Smooth muscle cell (in vitro differentiated cells): ENCODE data around the gene SENP2. TPM values are rescaled to one million over a fixed set of nuclear protein-coding genes. Genes with fewer than 3 reads are reported as not detected.

Experiments used
- DNase-seq: peaks from one replicate; lab custom pipeline; 2025; ENCODE audit not compliant: unreplicated experiment; lab: John Stamatoyannopoulos, UW
- H2AFZ ChIP-seq: fragments of 200-600 bp; sonication (generic); 2 replicates; pipeline ENCODE4 v1.6.0; 2016; ENCODE audit warnings: antibody characterized with exemption, low read depth, mild to moderate bottlenecking
- H3F3A ChIP-seq: fragments of 200-600 bp; sonication (generic); 2 replicates; pipeline ENCODE4 v1.6.0; 2017; ENCODE audit warnings: antibody characterized with exemption, low read depth
- H3K27ac ChIP-seq: fragments of 200-600 bp; sonication (generic); 2 replicates; pipeline ENCODE4 v1.5.1; 2016; ENCODE audit warnings: low read depth, mild to moderate bottlenecking
- H3K27me3 ChIP-seq: fragments of 200-600 bp; sonication (generic); 2 replicates; pipeline ENCODE4 v1.6.1; 2016; ENCODE audit warnings: low read depth, mild to moderate bottlenecking
- H3K36me3 ChIP-seq: fragments of 200-600 bp; sonication (generic); 2 replicates; pipeline ENCODE4 v1.5.1; 2016; ENCODE audit warnings: low read depth
- H3K4me1 ChIP-seq: fragments of 200-600 bp; sonication (generic); 2 replicates; pipeline ENCODE4 v1.5.1; 2016; ENCODE audit warnings: low read depth
- H3K4me2 ChIP-seq: fragments of 200-600 bp; sonication (generic); 2 replicates; pipeline ENCODE4 v1.6.0; 2016; ENCODE audit warnings: mild to moderate bottlenecking
- H3K4me3 ChIP-seq: fragments of 200-600 bp; sonication (generic); 2 replicates; pipeline ENCODE4 v1.5.1; 2016; ENCODE audit warnings: mild to moderate bottlenecking
- H3K79me2 ChIP-seq: fragments of 200-600 bp; sonication (generic); 2 replicates; pipeline ENCODE4 v1.6.0; 2016; ENCODE audit warnings: low read depth, mild to moderate bottlenecking
- H3K9ac ChIP-seq: fragments of 200-600 bp; sonication (generic); 2 replicates; pipeline ENCODE4 v1.6.0; 2016; ENCODE audit warnings: low read depth
- H3K9me3 ChIP-seq: fragments of 200-600 bp; sonication (generic); replicated peaks from 2 replicates; pipeline ENCODE4 v1.5.1; 2016; ENCODE audit warnings: low read depth
- H4K20me1 ChIP-seq: fragments of 200-600 bp; sonication (generic); 2 replicates; pipeline ENCODE4 v1.6.0; 2016; ENCODE audit warnings: low read depth
- WGBS: methylation state at CpG from one replicate; pipeline ENCODE4 v1.1.7; 2016; ENCODE audit warnings: low lambda C conversion rate; 5-methylcytosine and 5-hydroxymethylcytosine counted together
- polyA plus RNA-seq: library from polyadenylated mRNA; unstranded; fragments of >200 nt; fragmentation: Nextera tagmentation; extraction: Ambion mirVana; gene quantifications from 2 replicates; pipeline ENCODE4 v1.2.1, GENCODE V29; 2016
- total RNA-seq: library from RNA; depleted of rRNA; stranded (reverse); fragments of >200 nt; gene quantifications from 2 replicates; pipeline ENCODE4 v1.2.3, GENCODE V29; 2014
- TF ChIP-seq, protein P1 (sequence below): fragments of 200-600 bp; sonication (generic); IDR thresholded peaks from 2 replicates; pipeline ENCODE4 v1.5.1; 2017; ENCODE audit warnings: borderline replicate concordance, mild to moderate bottlenecking, antibody characterized with exemption; ENCODE audit not compliant: insufficient read depth, poor library complexity, severe bottlenecking

The SENP2 gene
- total and polyA plus RNA-seq, 2 experiments from 2014 or later, result 22.9 to 27.4 TPM

DNA sequence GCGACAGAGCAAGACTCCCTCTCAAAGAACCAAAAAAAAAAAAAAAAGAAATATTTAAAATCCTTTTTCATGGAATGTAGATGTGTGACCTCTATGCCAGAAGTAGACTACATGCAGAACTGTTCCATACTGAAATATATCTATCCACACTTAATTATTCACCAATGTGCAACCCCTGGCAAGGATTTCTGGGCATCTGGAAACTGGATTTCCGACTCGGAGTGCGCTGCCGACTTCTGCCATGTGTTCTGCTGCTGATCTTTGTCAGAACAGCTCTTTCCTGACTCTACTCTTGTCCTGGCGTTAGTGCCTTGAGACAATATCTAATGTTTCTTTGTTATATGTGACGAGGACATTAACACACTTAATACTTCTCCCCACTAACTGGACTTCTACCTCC is 45.4 kb upstream of the SENP2 start:
- Histone ChIP-seq H3K9me3 (no peaks in the 10 kb centered on the region), H3K4me3 (no peak overlapping the region), H2AFZ (no peak overlapping the region), H3K27me3 (no peaks in the 10 kb centered on the region), H3K9ac (no peak overlapping the region), H3F3A (no peaks in the 10 kb centered on the region), H3K27ac (no peak overlapping the region), H3K36me3 (no peaks in the 10 kb centered on the region), H4K20me1 (no peaks in the 10 kb centered on the region), H3K4me2 (no peak overlapping the region), H3K4me1 (no peaks in the 10 kb centered on the region), H3K79me2 (no peaks in the 10 kb centered on the region)
- no peak for DNase-seq
- 91% methylated on average over 7 of the region's 7 CpGs for WGBS
- TF ChIP-seq, protein P1, sequence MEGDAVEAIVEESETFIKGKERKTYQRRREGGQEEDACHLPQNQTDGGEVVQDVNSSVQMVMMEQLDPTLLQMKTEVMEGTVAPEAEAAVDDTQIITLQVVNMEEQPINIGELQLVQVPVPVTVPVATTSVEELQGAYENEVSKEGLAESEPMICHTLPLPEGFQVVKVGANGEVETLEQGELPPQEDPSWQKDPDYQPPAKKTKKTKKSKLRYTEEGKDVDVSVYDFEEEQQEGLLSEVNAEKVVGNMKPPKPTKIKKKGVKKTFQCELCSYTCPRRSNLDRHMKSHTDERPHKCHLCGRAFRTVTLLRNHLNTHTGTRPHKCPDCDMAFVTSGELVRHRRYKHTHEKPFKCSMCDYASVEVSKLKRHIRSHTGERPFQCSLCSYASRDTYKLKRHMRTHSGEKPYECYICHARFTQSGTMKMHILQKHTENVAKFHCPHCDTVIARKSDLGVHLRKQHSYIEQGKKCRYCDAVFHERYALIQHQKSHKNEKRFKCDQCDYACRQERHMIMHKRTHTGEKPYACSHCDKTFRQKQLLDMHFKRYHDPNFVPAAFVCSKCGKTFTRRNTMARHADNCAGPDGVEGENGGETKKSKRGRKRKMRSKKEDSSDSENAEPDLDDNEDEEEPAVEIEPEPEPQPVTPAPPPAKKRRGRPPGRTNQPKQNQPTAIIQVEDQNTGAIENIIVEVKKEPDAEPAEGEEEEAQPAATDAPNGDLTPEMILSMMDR, result no peak

DNA sequence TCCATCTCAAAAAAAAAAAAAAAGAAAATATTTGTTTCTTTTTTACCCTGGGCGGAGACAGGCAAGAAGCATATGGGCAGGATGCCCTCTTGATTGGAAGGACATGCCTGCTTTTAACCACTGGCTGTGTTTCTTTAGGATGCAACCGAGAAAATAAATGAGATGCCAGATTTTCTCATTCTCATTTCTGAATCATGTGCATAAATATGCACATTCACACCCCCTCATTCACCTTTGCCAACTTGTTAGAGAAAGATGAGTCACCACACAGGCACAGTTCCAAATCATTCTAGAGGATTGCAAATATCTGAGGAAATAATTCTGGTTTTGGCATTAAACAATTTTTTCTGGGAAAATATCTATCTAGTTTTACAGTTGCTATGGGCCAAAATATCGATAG is 37.0 kb upstream of the SENP2 start:
- WGBS, result 87% methylated on average over 3 of the region's 3 CpGs
- H3K27ac ChIP-seq, result no peak overlapping the region

DNA sequence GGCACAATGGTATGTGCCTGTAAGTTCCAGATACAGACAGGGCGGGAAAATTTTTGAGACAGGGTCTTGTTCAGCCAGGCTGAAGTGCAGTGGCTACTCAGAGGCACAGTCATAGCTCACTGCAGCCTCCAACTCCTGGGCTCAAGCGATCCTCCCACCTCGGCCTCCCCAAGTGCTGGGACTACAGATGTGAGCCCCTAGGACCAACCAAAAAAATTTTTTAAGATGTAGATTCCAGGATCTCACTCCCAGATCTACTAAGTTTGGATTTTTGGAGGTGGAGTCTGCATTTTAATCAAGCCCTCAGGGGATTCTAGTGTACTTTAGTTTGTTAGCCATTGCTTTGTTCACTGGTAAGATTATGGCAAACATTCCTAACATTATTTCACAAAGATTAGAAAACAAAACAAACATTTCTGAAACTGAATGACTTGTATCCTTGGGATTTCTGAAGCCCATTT is 36.4 kb upstream of the SENP2 start:
- Histone ChIP-seq H4K20me1 (no peaks in the 10 kb centered on the region), H3K9me3 (no peaks in the 10 kb centered on the region), H3K4me3 (no peak overlapping the region), H3K27ac (no peak overlapping the region), H3K9ac (no peak overlapping the region), H2AFZ (no peak overlapping the region), H3F3A (no peaks in the 10 kb centered on the region), H3K36me3 (no peaks in the 10 kb centered on the region), H3K27me3 (no peaks in the 10 kb centered on the region), H3K4me1 (no peaks in the 10 kb centered on the region), H3K4me2 (no peak overlapping the region), H3K79me2 (no peaks in the 10 kb centered on the region)
- no peak for DNase-seq
- WGBS, result 98% methylated on average over 3 of the region's 3 CpGs
- TF ChIP-seq, protein P1, result no peak

More for the DNA sequence above, 37.0 kb upstream of the SENP2 start:
- no peaks in the 10 kb centered on the region for H3F3A ChIP-seq
- H2AFZ ChIP-seq, result no peak overlapping the region
- no peaks in the 10 kb centered on the region for H4K20me1 ChIP-seq
- no peaks in the 10 kb centered on the region for H3K27me3 ChIP-seq
- no peaks in the 10 kb centered on the region for H3K79me2 ChIP-seq
- no peak overlapping the region for H3K4me3 ChIP-seq
- no peak for DNase-seq
- TF ChIP-seq, protein P1, result no peak
- H3K4me1 ChIP-seq, result no peaks in the 10 kb centered on the region
- H3K36me3 ChIP-seq, result no peaks in the 10 kb centered on the region
- no peak overlapping the region for H3K9ac ChIP-seq
- H3K4me2 ChIP-seq, result no peak overlapping the region
- no peaks in the 10 kb centered on the region for H3K9me3 ChIP-seq

DNA sequence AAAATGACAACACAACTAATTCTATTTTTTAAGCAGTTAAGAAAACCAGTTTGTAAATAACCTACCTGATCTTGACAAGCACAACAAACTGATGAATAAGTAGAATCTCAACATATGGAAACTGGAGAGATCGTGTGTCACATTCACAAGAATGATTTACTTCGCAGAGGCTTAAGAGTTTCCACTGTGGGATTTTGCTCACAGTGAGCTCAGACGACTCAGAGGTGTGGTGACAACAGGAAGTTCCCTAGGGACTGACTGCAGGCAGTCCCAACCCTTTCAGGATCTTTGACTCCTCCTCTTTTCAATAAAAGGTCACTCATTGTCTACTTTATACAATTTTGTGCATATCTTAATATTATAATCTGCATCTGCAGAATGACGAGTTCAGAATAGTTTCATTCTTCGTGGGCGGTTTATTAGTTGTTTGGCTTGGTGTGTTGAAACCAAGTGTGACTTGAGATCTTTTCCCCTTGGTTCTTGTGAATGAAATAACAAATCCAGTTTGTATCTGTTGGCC is 33.7 kb upstream of the SENP2 start, which contains the start of gene LIPH:
Gene LIPH, minus strand, starts transcription at position 231 of the 520 bp plus-strand sequence. Its CDS starts 117 bp downstream, at position 114.
- no peaks in the 10 kb centered on the region for H3K4me1 ChIP-seq
- no peak for DNase-seq
- H3K4me2 ChIP-seq, result peak within 1 kb of the TSS; percentile 38
- no peaks in the 10 kb centered on the region for H3K79me2 ChIP-seq
- H3F3A ChIP-seq, result no peaks in the 10 kb centered on the region
- no peak within 1 kb of the TSS for H3K9ac ChIP-seq
- TF ChIP-seq, protein P1, result no peak
- H4K20me1 ChIP-seq, result no peaks in the 10 kb centered on the region
- peak within 1 kb of the TSS; percentile 41 for H3K27ac ChIP-seq
- H3K27me3 ChIP-seq, result no peaks in the 10 kb centered on the region
- no peaks in the 10 kb centered on the region for H3K9me3 ChIP-seq
- 46% methylated on average over 6 of the region's 6 CpGs for WGBS
- peak within 1 kb of the TSS; percentile 26 for H2AFZ ChIP-seq
- H3K36me3 ChIP-seq, result no peaks in the 10 kb centered on the region
- H3K4me3 ChIP-seq, result peak within 1 kb of the TSS; percentile 36
